Measurements from ENCODE around the gene EYA2. TPM values are rescaled to one million over a fixed set of nuclear protein-coding genes. Genes with fewer than 3 reads are reported as not detected.

The EYA2 gene
- total and polyA plus RNA-seq, 7 donors = 1.2 to 11.8 (median 3.3) TPM

GRCh38 chr20:47139934-47140535, 245.4 kb downstream of the EYA2 start:
- no peak for DNase-seq
- no peak overlapping the region for H3K27ac ChIP-seq
- H3K4me3 ChIP-seq = no peak overlapping the region
- H3K4me1 ChIP-seq = peaks cover 0 to 8% (median 2%) of the 10 kb centered on the region in 4 donors
- 73 to 88% methylated on average over 5 of the region's 5 CpGs for WGBS, 2 donors
- TF ChIP-seq EP300 (IDR thresholded peaks at IDR 0.05) (no peak), POLR2AphosphoS5 (IDR thresholded peaks at IDR 0.05) (no peak), CTCF (IDR thresholded peaks at IDR 0.05) (no peak), POLR2A (IDR thresholded peaks at IDR 0.05) (no peak)
- intact Hi-C loops (cut with DNase I) = no loop called here
- H3K36me3 ChIP-seq = no peaks in the 10 kb centered on the region
- no peaks in the 10 kb centered on the region for H3K27me3 ChIP-seq
- H3K9me3 ChIP-seq = peaks cover 0 to 2% (median 1%) of the 10 kb centered on the region in 4 donors

- no peak for TF ChIP-seq CTCF (IDR thresholded peaks at IDR 0.05)
- no peak for TF ChIP-seq POLR2AphosphoS5 (IDR thresholded peaks at IDR 0.05)
- TF ChIP-seq EP300 (IDR thresholded peaks at IDR 0.05) = no peak
- TF ChIP-seq POLR2A (IDR thresholded peaks at IDR 0.05) = no peak
- no peaks in the 10 kb centered on the region for H3K36me3 ChIP-seq
- H3K27me3 ChIP-seq = no peaks in the 10 kb centered on the region
- H3K27ac ChIP-seq = no peak overlapping the region
- H3K4me1 ChIP-seq = peaks cover 0 to 8% (median 2%) of the 10 kb centered on the region in 4 donors
- DNase-seq = no peak
- WGBS, 2 donors = 96 to 98% methylated on average over 2 of the region's 2 CpGs
- intact Hi-C loops (cut with DNase I) = no loop called here
- H3K4me3 ChIP-seq = no peak overlapping the region
- H3K9me3 ChIP-seq = peaks cover 0 to 2% (median 1%) of the 10 kb centered on the region in 4 donors
These were observed 246.8 kb downstream of the EYA2 start for GRCh38 chr20:47141350-47141921.

DNA sequence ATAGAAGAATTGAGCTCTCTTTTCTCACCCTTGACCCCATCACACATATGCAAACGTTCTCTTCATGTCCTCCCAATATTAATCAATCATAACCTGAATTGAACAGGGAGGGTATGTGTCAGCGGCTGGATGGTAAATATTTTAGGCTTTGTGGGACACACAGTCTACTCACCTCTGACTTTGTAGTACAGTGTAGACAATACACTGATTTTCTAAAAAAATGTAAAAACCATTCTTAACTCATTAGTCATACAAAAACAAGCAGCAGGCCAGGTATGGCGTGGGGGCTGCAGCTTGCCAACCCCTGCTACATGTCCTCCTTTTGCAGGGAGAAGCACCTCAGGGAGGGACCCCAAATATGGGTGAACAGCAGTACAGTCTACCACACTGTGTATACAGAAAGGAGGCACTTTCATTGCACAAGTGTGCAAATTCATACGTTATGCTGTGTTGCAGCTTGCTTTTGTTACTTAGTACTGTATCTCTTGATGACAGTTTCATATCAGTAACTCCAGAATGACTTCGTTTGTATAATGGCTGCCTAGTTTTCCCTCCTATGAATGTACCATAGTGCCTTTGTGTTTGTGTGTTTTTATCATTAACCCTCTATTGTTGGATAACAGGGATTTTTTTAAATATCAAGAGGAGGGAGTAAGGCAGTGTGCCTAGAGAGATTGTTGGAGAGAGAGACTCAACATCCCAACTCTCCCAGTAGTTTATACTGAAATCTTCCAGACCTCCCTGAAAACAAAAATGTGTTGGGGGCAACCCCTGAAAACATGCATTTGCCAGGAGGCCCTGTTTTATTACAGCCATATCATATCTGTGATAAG, 247.5 kb downstream of the EYA2 start:
- no peak for TF ChIP-seq POLR2AphosphoS5 (IDR thresholded peaks at IDR 0.05)
- TF ChIP-seq POLR2A (IDR thresholded peaks at IDR 0.05) = no peak
- TF ChIP-seq EP300 (IDR thresholded peaks at IDR 0.05) = no peak
- TF ChIP-seq CTCF (IDR thresholded peaks at IDR 0.05) = no peak
- Histone ChIP-seq H3K27ac (no peak overlapping the region), H3K36me3 (no peaks in the 10 kb centered on the region), H3K9me3 (peaks cover 0 to 2% (median 1%) of the 10 kb centered on the region in 4 donors), H3K4me1 (peaks cover 0 to 3% (median under 1%) of the 10 kb centered on the region in 4 donors), H3K4me3 (no peak overlapping the region), H3K27me3 (no peaks in the 10 kb centered on the region)
- DNase-seq = no peak
- intact Hi-C loops (cut with DNase I) = no loop called here
- WGBS, 2 donors = 83% methylated on average over 5 of the region's 5 CpGs

DNA sequence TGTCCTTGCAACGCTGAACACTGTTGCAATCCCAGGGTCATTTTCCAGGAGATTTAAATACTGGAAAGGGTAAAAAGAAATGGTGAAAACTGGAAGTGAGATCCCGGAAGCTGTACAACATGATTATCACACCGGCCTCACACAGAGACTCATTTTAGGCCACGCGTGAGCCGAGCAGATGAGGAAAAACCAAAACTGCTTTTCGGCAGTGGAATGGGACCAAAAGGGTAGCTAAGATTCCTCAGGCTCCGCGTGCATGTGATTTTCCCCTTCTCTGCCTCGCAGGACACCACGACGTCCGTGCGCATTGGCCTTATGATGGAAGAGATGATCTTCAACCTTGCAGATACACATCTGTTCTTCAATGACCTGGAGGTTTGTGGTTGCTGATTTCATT, 248.1 kb downstream of the EYA2 start:
- DNase-seq = no peak
- TF ChIP-seq CTCF (IDR thresholded peaks at IDR 0.05) = no peak
- no peak for TF ChIP-seq EP300 (IDR thresholded peaks at IDR 0.05)
- no peak for TF ChIP-seq POLR2AphosphoS5 (IDR thresholded peaks at IDR 0.05)
- TF ChIP-seq POLR2A (IDR thresholded peaks at IDR 0.05) = no peak
- WGBS, 2 donors = 89 to 92% methylated on average over 14 of the region's 14 CpGs
- H3K4me3 ChIP-seq = no peak overlapping the region
- no peaks in the 10 kb centered on the region for H3K27me3 ChIP-seq
- H3K36me3 ChIP-seq = no peaks in the 10 kb centered on the region
- no peak overlapping the region for H3K27ac ChIP-seq
- peaks cover 0 to 2% (median 1%) of the 10 kb centered on the region in 4 donors for H3K9me3 ChIP-seq
- intact Hi-C loops (cut with DNase I) = no loop called here
- no peaks in the 10 kb centered on the region for H3K4me1 ChIP-seq

Measured in sigmoid colon (tissue), 7 donors.